NCI-H2107 treated with DMSO at 0.1 percent for 48 hours (cell line): ENCODE measurements around the gene GPR162.
A peak's percentile ranks its signal among the peaks of the same experiment; 100 is the strongest.

Source experiments
- DNase-seq: peaks from one replicate; lab custom pipeline; 2025; ENCODE audit not compliant: unreplicated experiment; lab: John Stamatoyannopoulos, UW

The GPR162 gene, protein sequence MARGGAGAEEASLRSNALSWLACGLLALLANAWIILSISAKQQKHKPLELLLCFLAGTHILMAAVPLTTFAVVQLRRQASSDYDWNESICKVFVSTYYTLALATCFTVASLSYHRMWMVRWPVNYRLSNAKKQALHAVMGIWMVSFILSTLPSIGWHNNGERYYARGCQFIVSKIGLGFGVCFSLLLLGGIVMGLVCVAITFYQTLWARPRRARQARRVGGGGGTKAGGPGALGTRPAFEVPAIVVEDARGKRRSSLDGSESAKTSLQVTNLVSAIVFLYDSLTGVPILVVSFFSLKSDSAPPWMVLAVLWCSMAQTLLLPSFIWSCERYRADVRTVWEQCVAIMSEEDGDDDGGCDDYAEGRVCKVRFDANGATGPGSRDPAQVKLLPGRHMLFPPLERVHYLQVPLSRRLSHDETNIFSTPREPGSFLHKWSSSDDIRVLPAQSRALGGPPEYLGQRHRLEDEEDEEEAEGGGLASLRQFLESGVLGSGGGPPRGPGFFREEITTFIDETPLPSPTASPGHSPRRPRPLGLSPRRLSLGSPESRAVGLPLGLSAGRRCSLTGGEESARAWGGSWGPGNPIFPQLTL

DNA sequence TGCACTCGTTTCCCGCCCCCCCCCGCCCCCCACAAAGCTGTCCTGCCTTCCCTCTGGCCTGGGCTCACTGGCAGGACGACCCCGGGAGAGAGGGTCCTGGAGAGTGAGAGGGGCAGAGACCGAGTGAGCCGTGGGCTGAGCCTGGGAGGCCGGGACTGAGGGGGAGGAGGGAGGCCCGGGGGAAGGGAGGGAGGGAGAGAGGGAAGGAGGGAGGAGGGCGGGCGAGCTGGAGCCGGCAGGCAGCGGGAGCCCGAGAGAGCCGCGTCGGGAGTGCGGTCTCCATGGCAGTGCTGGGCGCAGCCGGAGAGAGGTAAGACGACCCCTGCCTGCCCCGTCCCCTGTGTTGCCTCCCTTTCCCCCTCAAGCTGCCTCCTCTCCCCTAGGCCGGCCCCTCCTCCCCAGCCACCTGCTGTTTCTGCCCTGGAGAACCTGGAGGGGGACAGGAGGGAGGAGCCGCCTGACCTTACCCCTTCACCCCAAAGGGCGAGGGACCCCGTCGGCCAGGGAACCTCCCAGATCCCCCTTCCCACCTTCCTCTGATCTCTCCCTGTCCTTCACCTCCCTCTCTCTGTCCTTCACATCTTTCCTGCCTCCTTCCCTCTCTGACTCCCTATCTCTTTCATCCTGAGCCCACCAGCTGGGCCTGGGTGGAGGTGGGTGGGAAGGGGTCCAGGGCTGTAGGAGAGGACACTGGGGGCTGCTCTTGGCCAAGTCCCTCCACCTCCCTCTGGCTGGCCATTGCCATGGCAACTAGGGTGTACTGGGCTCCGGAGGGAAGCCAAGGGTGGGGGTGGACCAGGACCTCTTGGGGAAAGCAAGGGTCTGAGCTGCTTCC, at the start of gene GPR162:
TSS of gene GPR162 (plus strand) at position 231 of the 835 bp plus-strand sequence. CDS start 2,078 bp downstream, outside the sequence.
- peak; percentile 43 for DNase-seq

DNA sequence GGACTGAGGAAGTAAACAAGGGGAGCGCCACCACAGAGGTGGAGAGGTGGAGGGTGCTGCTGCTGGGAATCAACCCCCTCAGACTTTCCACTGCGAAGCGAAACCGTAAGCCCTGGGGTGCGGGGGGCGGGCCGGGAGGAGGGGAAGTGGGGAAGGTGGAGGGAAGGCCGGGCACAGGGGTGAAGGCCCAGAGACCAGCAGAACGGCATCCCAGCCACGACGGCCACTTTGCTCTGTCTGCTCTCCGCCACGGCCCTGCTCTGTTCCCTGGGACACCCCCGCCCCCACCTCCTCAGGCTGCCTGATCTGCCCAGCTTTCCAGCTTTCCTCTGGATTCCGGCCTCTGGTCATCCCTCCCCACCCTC, 49.3 kb upstream of the GPR162 start, which contains the start of gene LAG3:
TSS of gene LAG3 (plus strand) at position 190 of the 365 bp plus-strand sequence. CDS start 333 bp downstream, outside the sequence.
- DNase-seq = no peak

DNA sequence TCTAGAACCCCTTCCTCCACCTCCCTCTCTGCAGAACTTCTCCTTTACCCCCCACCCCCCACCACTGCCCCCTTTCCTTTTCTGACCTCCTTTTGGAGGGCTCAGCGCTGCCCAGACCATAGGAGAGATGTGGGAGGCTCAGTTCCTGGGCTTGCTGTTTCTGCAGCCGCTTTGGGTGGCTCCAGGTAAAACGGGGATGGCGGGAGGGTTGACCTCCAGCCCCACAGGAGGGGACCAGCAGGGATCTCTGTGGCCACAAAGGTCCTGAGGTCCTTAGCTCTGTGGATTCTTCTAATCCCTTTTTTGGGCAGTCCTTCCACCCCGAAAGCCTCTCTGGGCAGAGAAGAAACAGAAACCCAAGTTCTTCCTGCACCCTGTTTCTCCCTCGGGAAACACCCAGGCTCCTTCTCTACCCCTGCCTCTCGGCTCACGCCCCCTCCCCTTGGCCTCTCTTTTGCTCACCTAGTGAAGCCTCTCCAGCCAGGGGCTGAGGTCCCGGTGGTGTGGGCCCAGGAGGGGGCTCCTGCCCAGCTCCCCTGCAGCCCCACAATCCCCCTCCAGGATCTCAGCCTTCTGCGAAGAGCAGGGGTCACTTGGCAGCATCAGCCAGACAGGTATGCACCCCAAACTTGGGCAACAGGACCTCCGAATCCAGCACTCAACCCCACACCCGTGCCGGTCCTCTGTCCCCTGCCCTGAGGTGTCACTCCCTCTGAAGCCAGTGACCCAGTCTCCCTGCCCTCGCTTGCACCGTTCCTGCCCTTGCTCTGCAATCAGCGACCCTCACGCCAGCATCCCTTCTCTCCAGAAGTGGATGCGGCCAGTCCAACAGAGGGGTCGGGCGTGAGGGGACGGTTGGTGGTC, 48.7 kb upstream of the GPR162 start:
- DNase-seq = no peak

DNA sequence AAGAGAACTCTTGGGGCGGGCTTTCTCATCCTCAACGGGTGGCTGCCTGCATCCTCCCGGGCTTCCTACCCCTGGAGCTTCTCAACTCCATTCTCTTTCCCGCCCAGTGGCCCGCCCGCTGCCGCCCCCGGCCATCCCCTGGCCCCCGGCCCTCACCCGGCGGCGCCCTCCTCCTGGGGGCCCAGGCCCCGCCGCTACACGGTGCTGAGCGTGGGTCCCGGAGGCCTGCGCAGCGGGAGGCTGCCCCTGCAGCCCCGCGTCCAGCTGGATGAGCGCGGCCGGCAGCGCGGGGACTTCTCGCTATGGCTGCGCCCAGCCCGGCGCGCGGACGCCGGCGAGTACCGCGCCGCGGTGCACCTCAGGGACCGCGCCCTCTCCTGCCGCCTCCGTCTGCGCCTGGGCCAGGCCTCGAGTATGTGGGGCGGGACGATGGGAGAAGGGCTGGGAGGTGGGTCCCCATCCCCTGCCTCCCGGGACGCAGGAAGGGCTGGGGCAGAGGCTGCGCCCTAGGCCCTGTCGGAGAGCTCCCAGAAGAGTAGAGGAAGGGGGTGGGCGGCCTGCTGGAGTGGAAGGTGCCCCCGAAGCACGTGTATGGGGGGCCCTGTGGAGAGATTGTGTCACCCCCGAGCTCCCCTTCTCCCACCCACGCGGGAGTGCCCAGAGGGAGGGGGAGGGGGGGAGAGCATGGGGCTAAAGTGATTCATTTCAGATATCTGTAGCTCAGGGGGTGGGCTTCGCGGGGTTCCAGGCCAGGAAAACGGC, 47.9 kb upstream of the GPR162 start:
- DNase-seq = no peak

DNA sequence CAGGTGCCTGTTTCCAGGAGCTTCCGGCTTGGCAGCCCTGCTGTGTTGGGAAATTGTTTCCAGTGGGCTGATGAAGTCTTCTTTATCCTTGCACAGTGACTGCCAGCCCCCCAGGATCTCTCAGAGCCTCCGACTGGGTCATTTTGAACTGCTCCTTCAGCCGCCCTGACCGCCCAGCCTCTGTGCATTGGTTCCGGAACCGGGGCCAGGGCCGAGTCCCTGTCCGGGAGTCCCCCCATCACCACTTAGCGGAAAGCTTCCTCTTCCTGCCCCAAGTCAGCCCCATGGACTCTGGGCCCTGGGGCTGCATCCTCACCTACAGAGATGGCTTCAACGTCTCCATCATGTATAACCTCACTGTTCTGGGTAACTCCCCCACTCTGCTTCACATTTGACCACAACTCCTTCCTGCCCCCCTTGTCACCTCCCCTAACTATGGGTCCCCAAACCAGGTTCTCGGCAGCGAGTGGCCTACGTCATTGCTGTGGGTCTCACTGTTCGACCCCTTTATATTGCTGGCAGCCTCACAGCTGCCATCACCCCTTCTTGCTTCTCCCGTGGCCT, 47.0 kb upstream of the GPR162 start:
- no peak for DNase-seq

DNA sequence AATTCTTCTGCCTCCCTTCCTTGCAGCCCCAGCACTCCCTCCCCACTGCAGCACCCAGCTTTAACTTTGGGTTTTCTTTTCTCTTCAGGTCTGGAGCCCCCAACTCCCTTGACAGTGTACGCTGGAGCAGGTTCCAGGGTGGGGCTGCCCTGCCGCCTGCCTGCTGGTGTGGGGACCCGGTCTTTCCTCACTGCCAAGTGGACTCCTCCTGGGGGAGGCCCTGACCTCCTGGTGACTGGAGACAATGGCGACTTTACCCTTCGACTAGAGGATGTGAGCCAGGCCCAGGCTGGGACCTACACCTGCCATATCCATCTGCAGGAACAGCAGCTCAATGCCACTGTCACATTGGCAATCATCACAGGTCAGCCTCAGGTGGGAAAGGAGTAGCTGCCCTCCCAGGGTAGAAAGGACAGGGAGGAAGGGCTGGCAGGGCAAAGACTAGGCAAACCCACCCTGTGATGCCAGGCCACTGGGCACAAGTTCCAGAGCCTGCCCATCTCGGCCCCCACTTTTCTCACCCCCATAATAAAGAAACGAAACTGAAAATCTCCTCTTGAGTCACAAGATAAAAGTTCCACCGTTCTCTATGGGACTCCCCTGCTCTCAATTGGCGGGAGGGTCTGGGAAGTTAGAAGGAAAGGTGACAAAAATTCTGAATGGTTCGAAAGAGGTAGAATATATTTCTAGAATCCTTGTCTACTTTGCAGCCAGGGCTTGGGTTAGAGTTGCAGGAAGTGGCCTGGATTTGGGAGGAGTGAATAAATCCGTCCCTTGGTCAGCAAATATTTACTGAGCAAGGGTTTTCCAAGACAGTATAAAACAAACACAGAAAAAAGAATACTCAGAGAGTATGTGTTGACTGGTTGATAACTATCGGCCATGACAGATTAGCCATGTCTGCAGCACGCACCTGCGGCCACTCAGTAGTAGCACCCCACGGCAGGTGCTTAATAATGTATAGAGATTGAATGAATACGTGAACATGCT, 46.1 kb upstream of the GPR162 start:
- DNase-seq = no peak

DNA sequence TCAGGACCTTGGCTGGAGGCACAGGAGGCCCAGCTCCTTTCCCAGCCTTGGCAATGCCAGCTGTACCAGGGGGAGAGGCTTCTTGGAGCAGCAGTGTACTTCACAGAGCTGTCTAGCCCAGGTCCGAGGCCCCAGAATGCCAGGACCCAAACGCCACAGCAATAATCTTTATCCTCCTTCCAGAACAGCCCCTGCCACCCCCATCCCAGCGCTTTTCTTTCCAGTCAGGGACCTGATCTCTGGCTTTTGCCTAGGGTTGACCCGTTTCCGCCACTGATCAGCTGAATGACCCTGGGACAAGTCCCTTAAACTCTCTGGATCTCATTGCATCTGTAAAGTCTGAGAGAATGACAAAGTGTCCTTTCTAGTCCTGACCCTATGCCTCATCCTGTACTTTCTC, 44.2 kb upstream of the GPR162 start:
- no peak for DNase-seq

DNA sequence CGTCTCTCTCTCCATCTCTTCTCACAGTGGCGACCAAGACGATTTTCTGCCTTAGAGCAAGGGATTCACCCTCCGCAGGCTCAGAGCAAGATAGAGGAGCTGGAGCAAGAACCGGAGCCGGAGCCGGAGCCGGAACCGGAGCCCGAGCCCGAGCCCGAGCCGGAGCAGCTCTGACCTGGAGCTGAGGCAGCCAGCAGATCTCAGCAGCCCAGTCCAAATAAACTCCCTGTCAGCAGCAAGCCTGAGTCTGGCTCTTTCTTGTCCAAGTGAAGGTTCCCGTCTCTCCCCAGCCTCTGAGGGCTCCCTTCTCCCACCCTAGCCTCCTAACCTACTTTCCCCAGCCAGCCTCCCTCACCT, 43.4 kb upstream of the GPR162 start:
- DNase-seq = peak; percentile 22

DNA sequence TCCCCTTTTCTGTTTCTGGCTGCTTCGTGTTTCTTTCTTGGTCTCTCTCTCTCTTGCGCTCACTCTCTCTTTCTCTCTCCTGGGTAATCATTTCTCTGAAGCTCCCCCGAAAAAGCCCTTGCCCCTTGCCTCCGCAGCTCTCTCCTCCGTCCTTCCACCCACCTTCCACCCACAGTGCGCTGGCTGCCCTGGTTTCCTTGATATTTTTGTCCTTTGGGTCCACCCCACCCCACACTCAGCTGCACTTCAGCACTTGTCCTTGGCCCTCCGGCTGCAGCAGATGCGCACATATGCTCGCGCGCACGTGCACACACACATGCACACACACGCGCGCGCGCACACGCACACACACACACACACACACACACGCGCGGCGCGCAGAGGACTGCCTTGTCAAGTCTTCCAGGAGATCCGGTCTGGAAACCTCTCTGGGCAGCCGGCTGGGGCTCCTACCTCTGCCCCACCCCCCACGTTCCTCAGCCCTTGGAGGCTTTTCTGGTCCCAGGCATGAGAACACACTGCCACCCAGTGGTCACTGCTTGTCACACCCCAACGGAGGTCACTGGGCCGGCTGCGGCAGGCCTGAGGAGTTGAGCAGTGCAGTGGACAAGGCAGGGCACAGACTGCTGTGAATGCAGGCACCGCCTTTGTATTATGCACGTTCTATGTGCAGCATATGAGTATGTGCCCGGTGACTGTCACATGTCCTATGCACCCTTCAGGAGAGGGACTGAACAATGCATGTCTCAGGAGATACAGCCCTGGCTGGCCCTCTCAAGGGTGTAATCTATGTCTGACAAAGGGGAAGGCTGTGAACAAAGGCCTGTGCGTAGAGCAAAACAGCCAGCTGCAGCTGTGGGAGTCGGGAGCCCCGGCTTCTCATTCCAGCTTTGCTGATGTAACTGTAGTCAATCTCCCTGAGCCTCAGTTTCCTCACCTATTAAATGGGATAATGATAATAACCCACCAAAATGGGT, 42.8 kb upstream of the GPR162 start:
- DNase-seq = peak; percentile 96

DNA sequence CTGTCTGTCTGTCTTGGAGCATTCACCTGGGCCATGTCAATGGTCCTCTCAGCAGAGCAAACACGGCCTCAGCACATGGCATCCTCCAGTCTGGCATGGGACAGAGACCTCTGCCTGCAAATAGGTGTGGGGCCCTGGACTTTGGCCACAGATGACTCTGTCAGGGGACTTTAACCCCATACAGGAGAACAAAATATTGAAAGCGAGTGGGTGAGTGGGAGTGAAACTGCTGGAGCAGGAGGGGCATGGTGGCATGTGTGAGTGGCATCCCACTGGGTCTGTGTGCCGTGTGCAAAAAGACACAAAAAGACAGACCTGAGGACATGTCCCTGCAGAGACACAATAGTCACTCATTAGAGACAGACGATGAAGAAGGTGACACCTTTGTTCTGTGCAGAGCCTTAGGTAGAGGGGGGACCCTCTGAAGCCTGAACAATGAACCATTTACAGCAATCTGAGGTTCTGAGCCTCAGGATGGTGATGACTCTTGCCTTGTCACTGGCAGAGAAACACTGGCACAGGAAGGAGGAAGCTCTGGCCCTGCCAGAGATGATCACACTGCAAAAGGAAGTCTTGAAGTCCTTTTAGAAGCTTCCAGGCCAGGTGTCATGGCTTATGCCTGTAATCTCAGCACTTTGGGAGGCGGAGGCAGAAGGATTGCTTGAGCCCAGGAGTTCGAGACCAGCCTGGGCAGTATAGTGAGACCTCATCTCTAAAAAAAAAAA, 41.8 kb upstream of the GPR162 start:
- DNase-seq = no peak

DNA sequence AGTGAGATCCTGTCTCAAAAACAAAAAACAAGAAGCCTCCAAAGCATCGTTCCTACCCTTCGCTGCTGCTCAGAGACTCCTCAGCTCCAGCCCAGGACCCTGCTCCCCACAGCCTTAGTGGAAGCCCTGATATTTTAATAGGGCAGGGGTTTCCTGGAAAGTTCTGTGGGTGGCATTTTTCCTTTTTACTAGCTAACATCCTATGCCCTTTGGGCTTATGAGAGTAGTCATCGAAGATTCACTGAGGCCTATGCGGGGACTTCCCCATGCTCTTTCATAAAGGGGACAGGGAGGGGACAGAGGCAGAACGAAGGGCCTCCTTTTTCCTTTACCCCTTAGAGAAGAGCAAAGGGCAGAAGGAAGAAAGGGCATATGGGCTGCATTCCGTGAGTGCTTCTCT, 41.0 kb upstream of the GPR162 start:
- no peak for DNase-seq

DNA sequence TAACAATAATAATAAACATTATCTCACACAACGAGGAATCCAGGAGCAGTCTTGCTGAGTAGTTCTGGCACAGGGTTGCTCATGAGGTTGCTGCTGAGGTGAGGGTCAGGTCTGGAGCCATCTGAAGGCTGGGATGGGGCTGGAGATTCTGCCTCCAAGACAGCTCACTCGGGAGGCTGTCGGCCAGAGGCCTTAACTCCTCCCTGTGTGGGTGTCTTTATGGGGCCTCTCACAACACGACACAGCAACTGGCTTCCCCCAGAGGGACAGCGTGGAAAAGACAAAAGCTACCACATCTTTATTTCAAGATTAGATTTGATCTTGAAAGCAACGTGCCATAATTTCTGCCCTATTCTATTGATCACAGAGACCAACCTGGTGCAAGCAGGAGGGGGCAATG, 39.5 kb upstream of the GPR162 start:
- DNase-seq = no peak

DNA sequence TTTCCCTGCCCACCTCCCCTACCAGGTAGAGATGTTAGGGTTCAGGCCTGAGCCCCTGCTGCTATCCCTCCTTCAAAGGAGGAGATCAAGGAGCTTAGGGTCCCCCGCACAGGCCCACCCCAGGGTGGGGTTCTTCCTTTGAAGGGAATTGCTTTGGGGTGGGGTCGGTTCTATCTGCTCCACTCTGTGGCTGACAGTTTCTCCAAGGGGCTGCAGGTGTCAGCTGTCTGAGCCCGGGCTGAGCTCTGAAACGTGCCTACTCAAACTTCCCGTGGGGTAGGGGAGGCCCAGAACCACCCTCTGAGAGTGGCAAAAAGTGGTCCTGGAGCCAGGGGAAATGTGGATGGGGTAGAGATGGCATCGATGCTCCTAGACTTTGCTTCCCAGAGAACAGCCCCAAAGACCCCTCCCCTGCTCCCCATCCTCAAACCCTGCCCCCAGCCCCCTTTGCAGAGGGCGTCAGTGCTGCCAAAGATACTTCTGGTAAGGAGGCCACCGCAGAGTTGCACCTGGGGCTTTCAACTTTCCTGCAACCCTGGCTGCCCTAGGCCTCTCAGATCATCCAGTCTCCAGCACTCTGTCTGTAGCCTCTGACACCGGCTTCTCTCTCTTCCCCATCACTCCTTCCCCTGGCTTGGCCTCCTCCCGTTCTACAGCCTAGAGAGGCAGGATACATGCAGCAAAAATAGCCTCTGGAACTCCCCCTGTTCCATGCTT, 38.6 kb upstream of the GPR162 start:
- no peak for DNase-seq

DNA sequence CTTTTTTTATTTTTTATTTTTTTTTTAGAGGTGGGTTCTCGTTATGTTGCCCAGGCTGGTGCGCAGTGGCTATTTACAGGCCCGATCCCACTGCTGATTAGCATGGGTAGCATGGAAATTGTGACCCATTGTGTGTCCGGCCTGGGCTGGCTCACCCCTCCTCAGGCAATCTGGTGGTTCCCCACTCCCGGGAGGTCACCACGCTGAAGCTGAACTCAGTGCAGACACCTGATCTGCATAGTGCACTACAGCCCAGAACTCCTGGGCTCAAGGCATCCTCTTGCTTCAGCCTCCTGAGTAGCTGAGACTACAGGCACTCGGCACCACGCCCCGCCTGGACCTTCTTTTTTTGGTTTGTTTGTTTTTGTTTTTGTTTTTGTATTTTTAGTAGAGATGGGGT, 37.8 kb upstream of the GPR162 start:
- no peak for DNase-seq

DNA sequence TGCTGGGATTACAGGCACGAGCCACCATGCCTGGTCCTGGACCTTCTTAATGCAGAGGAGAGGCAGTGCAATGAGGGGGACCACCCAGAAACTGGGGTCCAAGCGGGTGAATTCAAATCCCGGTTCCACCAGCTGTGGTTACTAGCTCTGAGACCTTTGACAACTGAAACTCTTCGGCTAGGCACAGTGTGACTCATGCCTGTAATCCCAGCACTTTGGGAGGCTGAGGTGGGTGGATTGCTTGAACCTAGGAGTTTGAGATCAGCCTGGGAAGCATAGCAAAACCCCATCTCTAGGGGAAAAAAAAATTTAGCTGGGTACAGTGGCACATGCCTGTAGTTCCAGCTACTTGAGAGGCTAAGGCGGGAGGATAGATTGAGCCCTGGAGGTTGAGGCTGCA, 37.3 kb upstream of the GPR162 start:
- no peak for DNase-seq

DNA sequence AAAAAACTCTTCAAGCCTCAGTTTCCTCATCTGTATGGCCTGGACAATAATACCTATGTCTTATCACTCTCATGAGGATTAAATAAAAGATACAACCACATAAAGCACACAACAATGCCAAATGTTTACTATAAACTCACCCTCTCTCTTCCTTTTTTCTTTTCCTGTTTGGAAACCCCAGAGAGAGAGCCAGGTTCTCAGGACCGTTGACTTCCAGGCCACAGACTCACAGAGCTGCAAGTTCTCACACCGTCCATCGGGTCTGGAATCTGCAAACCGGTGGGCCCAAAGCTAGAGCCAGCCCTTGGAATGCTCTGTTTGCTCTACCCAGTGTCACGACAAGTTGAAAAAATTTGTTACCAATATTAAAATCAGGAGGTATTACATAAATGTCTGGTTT, 36.9 kb upstream of the GPR162 start:
- DNase-seq = no peak
